PC-9 (cell line): Measurements from ENCODE around the gene FCRL1. TPM values are rescaled to one million over a fixed set of nuclear protein-coding genes. Genes with fewer than 3 reads are reported as not detected.

Experiments used
- BruUV-seq: library from RNA; stranded (reverse); fragments of 400-500 nt; replicated peaks from 2 replicates; lab custom pipeline; 2021; lab: Mats Ljungman, UMichigan
- CTCF ChIA-PET: fragments of 300-600 bp; sonication (Branson Sonifier 250); formaldehyde crosslinking; loops from one replicate; lab custom pipeline; 2022; ENCODE audit warnings: antibody characterized with exemption; lab: Charles Lee
- POLR2A ChIA-PET: fragments of 300-600 bp; sonication (Branson Sonifier 250); formaldehyde crosslinking; loops from one replicate; lab custom pipeline; 2022; ENCODE audit warnings: antibody characterized with exemption; ENCODE audit not compliant: unreplicated experiment; lab: Charles Lee
- DNase-seq, 2 experiments: peaks; one replicate each; pipeline versions ENCODE4 v3.0.0 to v3.0.0-alpha.2; 2015 to 2022; ENCODE audit warnings: mixed read lengths in 1 of 2
- H2AFZ ChIP-seq: fragments of 200-600 bp; sonication (generic); 2 replicates; pipeline ENCODE4 v1.8.1; 2017; ENCODE audit warnings: antibody characterized with exemption
- H3F3A ChIP-seq: fragments of 200-600 bp; sonication (generic); 2 replicates; pipeline ENCODE4 v1.8.1; 2017; ENCODE audit warnings: antibody characterized with exemption, mild to moderate bottlenecking, low read depth; ENCODE audit not compliant: insufficient read depth
- H3K27ac ChIP-seq: fragments of 200-600 bp; sonication (generic); 2 replicates; pipeline ENCODE4 v1.6.1; 2016; ENCODE audit warnings: mixed run types
- H3K27me3 ChIP-seq: fragments of 200-600 bp; sonication (generic); 2 replicates; pipeline ENCODE4 v1.6.1; 2016; ENCODE audit warnings: low read depth, mixed run types; ENCODE audit not compliant: insufficient read depth
- H3K36me3 ChIP-seq: fragments of 200-600 bp; sonication (generic); 2 replicates; pipeline ENCODE4 v1.6.1; 2016; ENCODE audit warnings: low read depth, mixed run types
- H3K4me1 ChIP-seq: fragments of 200-600 bp; sonication (generic); replicated peaks from 2 replicates; pipeline ENCODE4 v1.6.1; 2016; ENCODE audit warnings: mixed run types; ENCODE audit not compliant: insufficient read depth
- H3K4me2 ChIP-seq: fragments of 200-600 bp; sonication (generic); 2 replicates; pipeline ENCODE4 v1.6.1; 2017; ENCODE audit warnings: mixed run types
- H3K4me3 ChIP-seq: fragments of 200-600 bp; sonication (generic); 2 replicates; pipeline ENCODE4 v1.6.1; 2016; ENCODE audit warnings: mixed run types
- H3K79me2 ChIP-seq: fragments of 200-600 bp; sonication (generic); 2 replicates; pipeline ENCODE4 v1.6.1; 2017; ENCODE audit warnings: low read depth, mixed run types
- H3K9me2 ChIP-seq: fragments of 200-600 bp; sonication (generic); 2 replicates; pipeline ENCODE4 v1.8.1; 2017; ENCODE audit warnings: mild to moderate bottlenecking; ENCODE audit not compliant: insufficient read depth
- H3K9me3 ChIP-seq: fragments of 200-600 bp; sonication (generic); 2 replicates; pipeline ENCODE4 v1.8.1; 2016; ENCODE audit warnings: low read depth; ENCODE audit not compliant: insufficient read depth
- H4K20me1 ChIP-seq: fragments of 200-600 bp; sonication (generic); 2 replicates; pipeline ENCODE4 v1.8.1; 2017; ENCODE audit not compliant: insufficient read depth
- CTCF ChIP-seq: fragments of 200-600 bp; sonication (generic); conservative IDR thresholded peaks from 2 replicates; pipeline ENCODE4 v1.6.1; 2017; ENCODE audit warnings: mixed run types, antibody characterized with exemption, mild to moderate bottlenecking, moderate library complexity
- EZH2 ChIP-seq: fragments of 200-600 bp; sonication (generic); IDR thresholded peaks from 2 replicates; pipeline ENCODE4 v1.8.0; 2017; ENCODE audit warnings: antibody characterized with exemption, low read depth
- intact Hi-C: fragments of 100-400 bp; cut with micrococcal nuclease; formaldehyde crosslinking; loops from one replicate; pipeline ENCODE4 v1.10.0; 2022; ENCODE audit not compliant: unreplicated experiment
- total RNA-seq: library from RNA; stranded (reverse); gene quantifications from 2 replicates; pipeline ENCODE4 v1.2.3, GENCODE V29; 2021

The FCRL1 gene
- total RNA-seq, 1 experiment from 2014 or later, result not detected

- Histone ChIP-seq H3K4me2 (no peak within 1 kb of the TSS), H3K36me3 (no peaks in the 10 kb centered on the region), H3K27me3 (no peaks in the 10 kb centered on the region), H3F3A (no peaks in the 10 kb centered on the region), H3K9me2 (no peaks in the 10 kb centered on the region), H4K20me1 (no peaks in the 10 kb centered on the region), H2AFZ (no peak within 1 kb of the TSS), H3K27ac (no peak within 1 kb of the TSS), H3K79me2 (no peaks in the 10 kb centered on the region), H3K4me3 (no peak within 1 kb of the TSS), H3K9me3 (no peaks in the 10 kb centered on the region), H3K4me1 (no peaks in the 10 kb centered on the region)
- no peak for DNase-seq
- intact Hi-C loops, result no loop called here
- ChIA-PET CTCF (interaction anchor here (0.6 kb wide), 1 partner anchor 413 kb away, joined by 3 read pairs; no protein-coding TSS in a partner anchor), POLR2A (no interaction called here)
- TF ChIP-seq CTCF, result no peak
- no peak for TF ChIP-seq EZH2
- no TSS peak for BruUV-seq
Measured at GRCh38 chr1:157776971-157777391, 42.9 kb downstream of the FCRL1 start, which contains the start of gene FCRL2. TSS of gene FCRL2 (minus strand) at chr1:157777132. CDS start at chr1:157777073, 59 bp downstream.

GRCh38 chr1:157775101-157775870, 44.6 kb downstream of the FCRL1 start:
- DNase-seq, result no peak
- ChIA-PET POLR2A (interaction anchor here (0.6 kb wide), 1 partner anchor 512 kb away, joined by 8 read pairs; no protein-coding TSS in a partner anchor), CTCF (no interaction called here)
- H3K27me3 ChIP-seq, result 0 out of 2 replicates have a peak, but pooled peaks cover under 1% of the 10 kb centered on the region
- H3K27ac ChIP-seq, result no peak overlapping the region
- H3F3A ChIP-seq, result no peaks in the 10 kb centered on the region
- no peaks in the 10 kb centered on the region for H3K9me2 ChIP-seq
- TF ChIP-seq EZH2 (no peak), CTCF (no peak)
- no TSS peak for BruUV-seq
- H3K36me3 ChIP-seq, result no peaks in the 10 kb centered on the region
- no peaks in the 10 kb centered on the region for H3K4me1 ChIP-seq
- H3K79me2 ChIP-seq, result no peaks in the 10 kb centered on the region
- no peaks in the 10 kb centered on the region for H3K9me3 ChIP-seq
- no peaks in the 10 kb centered on the region for H4K20me1 ChIP-seq
- H2AFZ ChIP-seq, result no peak overlapping the region
- H3K4me2 ChIP-seq, result no peak overlapping the region
- no peak overlapping the region for H3K4me3 ChIP-seq
- intact Hi-C loops, result no loop called here

- BruUV-seq, result no TSS peak
- no peaks in the 10 kb centered on the region for H3K36me3 ChIP-seq
- H3K9me3 ChIP-seq, result no peaks in the 10 kb centered on the region
- POLR2A ChIA-PET, result no interaction called here
- DNase-seq, result no peak
- no peaks in the 10 kb centered on the region for H4K20me1 ChIP-seq
- no peak overlapping the region for H2AFZ ChIP-seq
- TF ChIP-seq CTCF (no peak), EZH2 (no peak)
- CTCF ChIA-PET, result no interaction called here
- intact Hi-C loops, result no loop called here
- 0 out of 2 replicates have a peak, but pooled peaks cover 9% of the 10 kb centered on the region for H3K27me3 ChIP-seq
- no peak overlapping the region for H3K27ac ChIP-seq
- no peak overlapping the region for H3K4me3 ChIP-seq
- no peak overlapping the region for H3K4me2 ChIP-seq
- no peaks in the 10 kb centered on the region for H3K79me2 ChIP-seq
- H3K4me1 ChIP-seq, result no peaks in the 10 kb centered on the region
- no peaks in the 10 kb centered on the region for H3F3A ChIP-seq
- H3K9me2 ChIP-seq, result no peaks in the 10 kb centered on the region
Measured at GRCh38 chr1:157774412-157774811, 45.5 kb downstream of the FCRL1 start.
